GM18505 (cell line): ENCODE data around the gene KRTAP5-3.

Experiments used
- ATAC-seq: cut with Tn5 transposase; IDR thresholded peaks from one replicate; pipeline ENCODE4 v1.9.1; 2021; ENCODE audit not compliant: unreplicated experiment
- POLR2A ChIP-seq: IDR thresholded peaks from 4 replicates; pipeline ENCODE4 v1.6.1; 2011; ENCODE audit warnings: borderline replicate concordance; ENCODE audit not compliant: insufficient read depth, insufficient read length; ENCODE audit errors: extremely low read depth

KRTAP5-3 gene

DNA sequence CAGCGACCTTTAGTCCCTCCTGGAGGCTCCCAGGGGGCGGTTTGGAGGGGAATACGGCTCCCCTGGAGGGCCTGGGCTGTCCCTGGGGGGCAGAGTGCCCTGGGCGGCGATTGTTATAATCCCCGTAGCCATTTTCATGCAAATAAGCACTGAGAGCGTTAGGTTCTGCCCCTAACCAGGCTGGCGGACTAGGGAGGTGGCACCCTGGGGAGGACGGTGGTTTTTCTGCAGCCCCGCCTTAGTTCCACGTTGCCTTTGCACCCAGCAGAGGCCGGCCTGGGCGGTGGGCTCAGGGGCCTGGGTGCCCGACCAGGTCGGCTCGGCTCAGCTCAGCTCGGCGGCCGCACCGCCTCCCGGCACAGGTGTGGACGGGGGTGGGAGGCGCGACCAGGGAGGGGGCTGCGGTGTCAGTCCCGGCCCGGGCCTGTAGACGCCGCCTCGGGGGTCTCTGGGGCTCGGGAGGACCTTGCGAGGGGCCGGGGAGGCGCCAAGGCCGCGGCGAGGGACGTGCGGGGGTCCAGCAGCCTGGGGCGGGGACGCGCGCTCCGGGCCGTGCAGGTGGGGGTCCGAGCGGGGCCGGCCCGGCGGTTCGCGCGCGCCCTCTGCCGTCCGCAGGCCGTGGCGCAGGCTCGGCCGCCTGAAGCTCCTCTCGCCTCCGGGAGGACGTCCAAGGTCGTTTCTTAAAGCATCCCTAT is 33.9 kb downstream of the KRTAP5-3 start:
- ATAC-seq, result peak; percentile 42
- TF ChIP-seq POLR2A, result no peak

DNA sequence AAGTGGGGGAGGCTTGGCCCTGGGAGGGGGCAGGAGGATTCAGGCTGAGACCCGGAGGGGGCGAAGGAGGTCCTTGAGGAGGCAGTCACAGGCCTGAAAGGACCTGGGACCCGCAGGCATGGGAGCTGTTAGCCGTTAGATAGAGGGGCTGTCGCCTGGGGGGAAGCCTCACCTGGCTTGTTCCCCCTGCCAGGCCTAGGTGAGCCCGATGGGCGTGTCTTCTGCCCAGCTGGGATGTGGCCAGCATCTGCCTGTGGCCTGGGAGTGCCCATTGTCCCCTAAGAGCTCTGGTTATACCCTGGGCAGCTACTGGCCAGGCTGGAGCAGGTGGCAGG is 34.4 kb downstream of the KRTAP5-3 start:
- no peak for TF ChIP-seq POLR2A
- no peak for ATAC-seq

DNA sequence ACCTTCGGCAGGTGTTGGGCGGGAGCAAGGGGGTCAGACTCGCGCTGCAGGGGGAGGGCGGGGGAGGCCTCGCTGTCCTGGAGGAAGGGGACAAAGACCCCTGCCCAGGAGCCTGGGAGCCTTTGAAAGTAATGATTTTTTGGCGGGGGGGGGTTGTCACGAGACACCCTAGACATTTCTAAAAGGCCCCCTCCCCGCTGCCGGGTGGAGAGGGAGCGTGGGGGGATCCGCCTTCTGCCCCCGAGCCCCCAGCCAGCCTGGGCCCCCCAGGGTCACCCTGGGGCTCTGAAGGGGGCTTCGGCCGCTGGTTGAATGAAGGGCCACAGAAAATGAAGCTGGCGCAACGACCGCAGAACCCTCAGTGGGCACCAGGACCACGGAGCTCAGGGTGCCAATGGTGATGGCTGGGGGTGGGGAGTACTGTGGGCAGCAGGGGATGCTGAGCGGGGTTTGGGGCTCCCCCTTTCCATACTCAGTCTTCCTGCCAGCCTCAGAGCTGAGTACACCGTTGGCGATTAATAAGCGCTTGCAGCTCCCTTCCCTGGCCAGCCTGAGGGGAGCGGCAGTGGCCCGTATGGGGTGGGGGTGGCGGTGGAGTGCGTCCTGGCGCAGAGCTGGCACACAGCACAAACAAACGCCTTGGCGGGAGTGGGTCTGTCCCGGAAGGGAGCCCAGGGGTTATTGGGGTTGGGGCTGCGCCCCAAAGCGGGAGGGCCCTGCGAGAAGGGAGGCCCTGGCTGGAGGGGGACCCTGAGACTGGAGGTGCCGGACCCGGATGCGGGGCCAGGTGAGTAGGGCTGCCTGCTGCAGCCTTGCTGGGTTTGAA is 35.0 kb downstream of the KRTAP5-3 start:
- no peak for TF ChIP-seq POLR2A
- ATAC-seq, result no peak

DNA sequence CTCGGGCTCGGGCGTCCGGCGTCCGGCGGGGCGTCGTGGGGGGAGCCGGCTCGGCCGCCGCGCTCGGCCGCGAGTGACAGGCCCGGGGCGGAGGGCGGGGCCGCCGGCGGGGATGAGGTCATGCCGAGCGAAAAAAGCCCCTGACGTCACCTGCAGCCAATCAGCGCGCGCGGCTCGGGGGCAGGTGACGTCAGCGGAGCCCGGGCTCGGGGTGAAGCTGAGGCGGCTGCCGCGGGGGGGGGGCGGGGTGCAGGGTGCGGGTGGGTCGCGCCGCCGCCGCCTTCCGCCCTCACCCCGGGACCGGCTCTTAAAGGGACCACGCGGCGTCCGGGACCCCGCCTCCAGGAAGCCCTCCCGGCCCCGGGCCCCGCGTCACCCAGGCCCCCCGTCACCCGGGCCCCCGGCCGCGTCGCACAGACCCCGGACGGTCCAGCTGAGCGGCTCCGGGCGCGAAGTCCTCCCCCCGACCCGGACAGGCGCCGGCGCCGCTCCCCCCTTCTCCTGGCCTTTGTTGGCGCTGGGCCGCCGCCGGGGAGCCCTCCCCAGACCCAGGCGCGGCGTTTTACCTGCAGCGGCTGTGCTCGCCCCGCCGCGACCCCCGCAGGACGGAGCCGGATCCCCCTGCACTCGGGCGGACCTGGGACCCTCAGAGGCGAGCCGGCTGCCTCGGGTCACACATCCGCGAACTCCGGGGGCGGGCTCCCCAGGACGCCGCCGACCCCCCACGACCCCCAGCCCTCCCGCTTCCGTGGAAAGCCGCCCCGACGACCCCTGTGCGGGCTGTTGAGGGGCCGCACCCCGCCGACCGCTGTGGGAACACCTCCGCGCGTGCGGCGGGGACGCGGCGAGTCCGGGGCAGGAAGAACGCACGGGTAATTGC is 35.8 kb downstream of the KRTAP5-3 start, which contains the start of gene DUSP8:
Gene DUSP8 (minus strand): TSS at position 75 of the 880 bp plus-strand sequence. CDS start 6,445 bp downstream, outside the sequence.
- TF ChIP-seq POLR2A, result no peak
- ATAC-seq, result peak; percentile 65

DNA sequence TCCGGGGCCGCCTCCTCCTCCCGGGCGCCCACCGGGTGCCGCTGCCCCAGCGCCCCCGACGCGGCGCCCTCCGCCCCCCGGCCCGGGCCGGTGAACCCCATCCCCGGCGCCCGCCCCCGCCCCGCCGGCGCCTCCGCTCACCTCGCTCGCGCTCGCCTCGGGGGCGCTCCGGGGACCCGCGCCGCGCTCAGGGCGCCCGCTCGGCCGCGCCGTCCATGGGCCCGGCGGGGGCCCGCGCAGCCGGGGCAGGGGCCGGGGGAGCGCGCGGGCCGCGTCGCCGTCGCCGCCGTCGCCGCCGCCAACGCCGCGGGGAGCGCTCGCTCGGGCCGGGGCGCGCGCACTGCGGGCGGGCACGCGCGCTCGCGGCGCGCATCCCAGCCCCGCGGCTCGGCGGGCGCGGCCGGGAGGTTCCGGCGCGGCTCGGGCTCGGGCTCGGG is 36.5 kb downstream of the KRTAP5-3 start:
- no peak for TF ChIP-seq POLR2A
- ATAC-seq, result no peak

DNA sequence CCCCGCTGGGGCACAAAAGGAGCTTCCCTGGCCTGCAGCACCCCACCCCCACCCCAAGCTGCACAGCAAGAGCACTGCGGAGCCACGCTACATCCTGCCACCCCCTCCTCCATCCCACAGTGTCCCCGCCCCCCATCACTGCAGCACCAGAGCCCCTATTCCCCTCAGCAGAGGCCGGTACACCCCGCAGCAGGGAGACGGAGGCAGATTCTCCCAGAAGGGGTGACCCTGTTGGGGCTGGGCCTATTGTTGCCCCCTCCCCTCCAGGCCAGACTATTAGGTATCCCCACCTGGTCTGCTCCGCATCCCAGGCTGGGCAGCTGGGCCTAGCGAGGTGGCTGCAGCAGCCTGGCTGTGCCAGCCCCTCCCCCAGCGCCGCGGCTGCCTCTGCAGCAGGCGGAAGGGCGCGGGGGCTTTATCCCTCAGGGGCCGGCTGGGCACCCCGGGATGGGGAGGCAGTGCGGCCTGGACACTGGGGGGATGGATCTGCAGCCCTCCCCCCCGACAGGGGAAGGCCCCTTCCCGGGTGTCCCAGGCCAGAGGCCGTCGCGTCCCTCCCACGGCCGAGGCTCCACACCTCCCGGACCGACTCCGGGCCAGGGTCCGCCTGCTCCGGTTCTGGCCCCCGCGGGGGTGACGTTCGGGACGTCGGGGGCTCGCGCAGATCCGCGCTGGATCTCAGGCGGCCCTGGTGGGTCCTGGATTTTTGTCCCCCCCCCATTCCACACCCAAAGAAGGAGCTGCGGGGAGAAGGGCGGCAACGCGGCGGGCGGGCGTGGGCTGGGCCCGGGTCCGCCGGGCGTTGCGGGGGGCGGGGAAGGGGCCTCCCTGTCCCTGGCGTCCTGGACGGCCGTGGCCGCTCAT is 37.1 kb downstream of the KRTAP5-3 start:
- no peak for TF ChIP-seq POLR2A

DNA sequence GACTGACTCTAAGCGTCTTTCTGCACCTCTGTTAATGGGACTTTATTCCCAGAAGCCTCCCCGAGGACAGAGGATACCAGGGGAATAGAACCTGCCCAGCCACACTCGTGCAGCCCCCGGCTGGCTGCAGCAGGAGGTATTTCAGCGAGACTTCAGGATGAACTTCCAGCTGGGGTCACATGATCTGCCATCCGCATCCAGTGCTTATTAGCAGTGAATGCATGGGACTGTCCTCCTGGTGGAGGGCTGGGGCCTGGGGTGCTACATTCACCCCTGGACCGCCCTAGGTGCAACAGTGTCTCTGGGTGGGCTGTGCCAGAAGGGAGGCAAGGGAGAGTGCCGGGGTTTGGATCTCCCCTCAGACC is 37.8 kb downstream of the KRTAP5-3 start:
- no peak for TF ChIP-seq POLR2A
- ATAC-seq, result no peak

More for the DNA sequence above, 37.1 kb downstream of the KRTAP5-3 start:
- no peak for ATAC-seq

DNA sequence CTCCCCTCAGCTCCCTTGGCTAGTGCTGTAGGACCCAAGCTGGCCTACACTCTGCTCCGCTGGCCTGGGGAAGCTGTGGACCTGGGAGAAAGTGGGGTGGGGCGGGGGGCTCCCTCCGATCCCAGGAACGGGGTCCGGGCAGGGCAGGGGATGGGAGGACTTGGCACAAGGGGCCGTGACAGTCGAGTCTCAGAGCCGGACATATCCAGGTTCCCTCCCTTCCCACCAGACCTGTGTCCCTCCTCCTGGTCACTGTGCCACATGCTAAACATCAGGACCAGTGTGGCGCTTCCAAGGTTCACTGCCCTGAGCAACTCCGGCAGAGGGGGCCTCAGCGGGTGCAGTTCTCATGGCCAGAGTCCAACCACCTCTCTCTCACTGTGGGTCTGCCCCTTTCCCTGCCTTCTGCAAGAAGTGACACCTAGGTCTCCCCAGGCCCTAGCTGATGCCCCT is 38.2 kb downstream of the KRTAP5-3 start:
- TF ChIP-seq POLR2A, result no peak
- ATAC-seq, result no peak

DNA sequence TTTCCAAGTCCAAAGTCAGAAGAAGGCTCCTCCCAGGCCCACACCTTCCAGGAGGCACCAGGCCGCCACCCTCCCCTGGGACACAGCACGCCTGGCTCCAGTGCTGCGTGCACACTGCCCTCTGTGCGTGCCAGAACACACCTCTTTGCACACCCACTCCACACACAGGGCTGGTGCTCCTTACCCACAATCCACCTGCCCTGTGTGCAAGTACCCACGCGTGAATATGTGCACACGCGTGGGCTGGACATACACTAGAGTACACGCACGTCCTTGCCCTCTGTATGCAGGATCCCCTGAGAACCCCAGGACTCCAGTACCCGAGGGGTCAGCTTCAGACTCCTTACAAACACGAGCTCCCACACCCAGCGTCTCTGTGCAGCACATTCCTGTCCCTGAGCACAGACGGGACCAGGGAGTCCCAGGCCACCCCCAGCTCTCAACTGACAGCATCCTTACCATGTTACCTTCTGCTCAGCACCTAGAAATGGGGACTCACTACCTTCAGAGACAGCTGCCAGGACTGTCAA is 38.9 kb downstream of the KRTAP5-3 start:
- no peak for ATAC-seq
- TF ChIP-seq POLR2A, result no peak

DNA sequence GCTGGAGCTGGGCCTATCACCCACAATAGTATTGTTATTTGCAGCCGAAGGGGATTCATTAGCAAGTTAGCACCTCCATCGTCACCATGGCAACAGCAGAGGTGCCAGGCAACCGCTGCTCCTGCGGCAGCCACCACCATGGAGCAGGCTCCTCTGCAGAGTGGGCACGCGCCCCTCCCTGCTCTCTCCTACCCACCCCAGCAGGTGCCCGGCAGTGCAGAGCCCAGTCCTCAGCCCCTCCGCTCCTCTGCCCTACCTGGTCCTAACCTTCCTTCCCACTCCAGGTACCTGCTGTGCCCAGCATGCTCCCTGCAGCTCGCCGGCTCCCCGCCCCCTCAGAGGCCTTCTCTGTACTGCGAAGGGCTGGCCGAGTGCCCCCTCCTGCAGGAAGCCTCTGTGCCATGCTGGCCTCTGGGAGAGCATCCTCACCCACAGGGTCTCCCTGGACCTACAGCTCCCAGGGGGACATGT is 39.8 kb downstream of the KRTAP5-3 start:
- ATAC-seq, result no peak
- no peak for TF ChIP-seq POLR2A

DNA sequence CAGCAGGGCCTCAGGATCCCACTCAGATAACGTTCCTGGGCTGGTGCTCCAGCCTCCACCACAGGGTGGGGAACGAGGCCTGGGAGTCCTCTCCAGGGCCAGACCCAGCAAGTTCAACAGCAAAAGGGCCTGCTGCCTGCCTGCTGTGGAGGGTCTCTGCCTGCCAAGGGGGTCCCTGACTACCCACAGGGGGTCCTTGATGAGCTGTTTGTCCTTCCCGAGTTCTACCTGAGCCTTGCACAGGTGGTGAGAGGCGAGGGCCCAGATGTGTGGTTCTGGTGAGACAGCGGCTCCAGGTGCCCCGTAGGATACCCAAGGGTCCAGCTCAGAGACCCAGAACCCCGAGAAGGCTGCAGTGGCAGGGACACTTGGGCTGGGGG is 40.6 kb downstream of the KRTAP5-3 start:
- ATAC-seq, result no peak
- no peak for TF ChIP-seq POLR2A
